NCI-H226 (cell line): Measurements from ENCODE around the gene SPR.
A peak's percentile ranks its signal among the peaks of the same experiment; 100 is the strongest.
"Not testable (repeated sequence)": the region's sequence is repeated elsewhere in the genome, so short reads cannot be mapped to it uniquely, and the experiment has no call there.

ENCODE experiments used
- DNase-seq: peaks from one replicate; pipeline ENCODE4 v3.0.0-alpha.2; 2015

The SPR gene

GRCh38 chr2:72889991-72890390 is 2.8 kb downstream of the SPR start:
- DNase-seq: no peak

GRCh38 chr2:72891091-72891818 is 4.0 kb downstream of the SPR start:
- DNase-seq: no peak

GRCh38 chr2:72892506-72893173 is 5.4 kb downstream of the SPR start:
- DNase-seq: peak; percentile 64

- peak; percentile 45 for DNase-seq
These were observed 6.5 kb downstream of the SPR start for GRCh38 chr2:72893594-72894319.

GRCh38 chr2:72894514-72894913 is 7.3 kb downstream of the SPR start:
- DNase-seq: no peak

GRCh38 chr2:72895154-72895553 is 7.9 kb downstream of the SPR start:
- DNase-seq: no peak

- DNase-seq: peak; percentile 88
These were observed 8.6 kb downstream of the SPR start for GRCh38 chr2:72895759-72896281.

- DNase-seq: peak; percentile 76
These were observed 9.2 kb downstream of the SPR start for GRCh38 chr2:72896446-72896845.

GRCh38 chr2:72897785-72898584 is 10.8 kb downstream of the SPR start:
- DNase-seq: no peak

- no peak for DNase-seq
These were observed 11.3 kb downstream of the SPR start for GRCh38 chr2:72898585-72898906.

GRCh38 chr2:72900191-72900825 is 13.1 kb downstream of the SPR start:
- no peak for DNase-seq

- DNase-seq: no peak
These were observed 14.2 kb downstream of the SPR start for GRCh38 chr2:72901426-72901825.

- DNase-seq: not testable (repeated sequence)
These were observed 20.2 kb downstream of the SPR start for GRCh38 chr2:72907369-72907768.

- DNase-seq: no peak
These were observed 21.5 kb downstream of the SPR start for GRCh38 chr2:72908741-72909140.

GRCh38 chr2:72911256-72911655 is 24.0 kb downstream of the SPR start:
- no peak for DNase-seq

- peak; percentile 24 for DNase-seq
These were observed 26.4 kb downstream of the SPR start for GRCh38 chr2:72913486-72914205.

- no peak for DNase-seq
These were observed 27.0 kb downstream of the SPR start for GRCh38 chr2:72914206-72914559.

- no peak for DNase-seq
These were observed 27.5 kb downstream of the SPR start for GRCh38 chr2:72914589-72915319.

GRCh38 chr2:72915320-72915906 is 28.2 kb downstream of the SPR start:
- no peak for DNase-seq

GRCh38 chr2:72915907-72916742 is 28.9 kb downstream of the SPR start:
- peak; percentile 77 for DNase-seq
